GM19467 (cell line): ENCODE data around the gene DUX4.
"Not testable (repeated sequence)": the region's sequence is repeated elsewhere in the genome, so short reads cannot be mapped to it uniquely, and the experiment has no call there.

Experiments used
- ATAC-seq: cut with Tn5 transposase; IDR thresholded peaks from one replicate; pipeline ENCODE4 v1.9.1; 2021; ENCODE audit warnings: mild to moderate bottlenecking, moderate library complexity; ENCODE audit not compliant: unreplicated experiment

DUX4 gene

DNA sequence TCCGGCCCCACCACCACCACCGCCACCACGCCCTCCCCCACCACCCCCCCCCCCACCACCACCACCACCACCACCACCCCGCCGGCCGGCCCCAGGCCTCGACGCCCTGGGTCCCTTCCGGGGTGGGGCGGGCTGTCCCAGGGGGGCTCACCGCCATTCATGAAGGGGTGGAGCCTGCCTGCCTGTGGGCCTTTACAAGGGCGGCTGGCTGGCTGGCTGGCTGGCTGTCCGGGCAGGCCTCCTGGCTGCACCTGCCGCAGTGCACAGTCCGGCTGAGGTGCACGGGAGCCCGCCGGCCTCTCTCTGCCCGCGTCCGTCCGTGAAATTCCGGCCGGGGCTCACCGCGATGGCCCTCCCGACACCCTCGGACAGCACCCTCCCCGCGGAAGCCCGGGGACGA, at the start of gene DUX4:
Gene DUX4 (plus strand): TSS at position 347 of the 400 bp plus-strand sequence. CDS start 0 bp downstream, at position 347.
- ATAC-seq: not testable (repeated sequence)

DNA sequence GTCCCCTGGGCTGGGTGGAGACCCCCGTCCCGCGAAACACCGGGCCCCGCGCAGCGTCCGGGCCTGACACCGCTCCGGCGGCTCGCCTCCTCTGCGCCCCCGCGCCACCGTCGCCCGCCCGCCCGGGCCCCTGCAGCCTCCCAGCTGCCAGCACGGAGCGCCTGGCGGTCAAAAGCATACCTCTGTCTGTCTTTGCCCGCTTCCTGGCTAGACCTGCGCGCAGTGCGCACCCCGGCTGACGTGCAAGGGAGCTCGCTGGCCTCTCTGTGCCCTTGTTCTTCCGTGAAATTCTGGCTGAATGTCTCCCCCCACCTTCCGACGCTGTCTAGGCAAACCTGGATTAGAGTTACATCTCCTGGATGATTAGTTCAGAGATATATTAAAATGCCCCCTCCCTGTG, 1.9 kb downstream of the DUX4 start:
- ATAC-seq: not testable (repeated sequence)

DNA sequence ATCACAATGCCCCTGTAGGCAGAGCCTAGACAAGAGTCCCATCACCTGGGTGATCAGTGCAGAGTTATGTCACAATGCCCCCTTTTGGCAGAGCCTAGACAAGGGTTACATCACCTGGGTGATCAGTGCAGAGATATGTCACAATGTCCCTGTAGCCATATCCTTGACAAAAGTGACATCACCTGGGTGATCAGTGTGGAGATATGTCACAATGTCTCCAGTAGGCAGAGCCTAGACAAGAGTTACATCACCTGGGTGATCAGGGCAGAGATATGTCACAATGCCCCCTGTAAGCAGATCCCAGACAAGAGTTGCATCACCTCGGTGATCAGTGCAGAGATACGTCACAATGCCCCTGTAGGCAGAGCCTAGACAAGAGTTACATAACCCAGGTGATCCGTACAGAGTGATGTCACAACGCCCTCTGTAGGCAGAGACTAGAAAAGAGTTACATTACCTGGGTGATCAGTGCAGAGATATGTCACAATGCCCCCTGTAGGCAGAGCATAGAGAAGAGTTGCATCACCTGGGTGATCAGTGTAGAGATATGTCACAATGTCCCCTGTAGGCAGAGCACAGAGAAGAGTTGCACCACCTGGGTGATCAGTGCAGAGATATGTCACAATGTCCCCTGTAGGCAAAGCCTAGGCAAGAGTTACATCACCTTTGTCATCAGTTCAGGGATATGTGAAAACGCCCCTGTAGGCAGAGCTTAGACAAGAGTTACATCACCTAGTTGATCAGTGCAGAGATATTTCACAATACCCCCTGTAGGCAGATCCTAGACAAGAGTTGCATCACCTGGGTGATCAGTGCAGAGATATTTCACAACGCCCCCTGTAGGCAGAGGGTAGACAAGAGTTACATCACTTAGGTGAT, 4.4 kb downstream of the DUX4 start:
- not testable (repeated sequence) for ATAC-seq

DNA sequence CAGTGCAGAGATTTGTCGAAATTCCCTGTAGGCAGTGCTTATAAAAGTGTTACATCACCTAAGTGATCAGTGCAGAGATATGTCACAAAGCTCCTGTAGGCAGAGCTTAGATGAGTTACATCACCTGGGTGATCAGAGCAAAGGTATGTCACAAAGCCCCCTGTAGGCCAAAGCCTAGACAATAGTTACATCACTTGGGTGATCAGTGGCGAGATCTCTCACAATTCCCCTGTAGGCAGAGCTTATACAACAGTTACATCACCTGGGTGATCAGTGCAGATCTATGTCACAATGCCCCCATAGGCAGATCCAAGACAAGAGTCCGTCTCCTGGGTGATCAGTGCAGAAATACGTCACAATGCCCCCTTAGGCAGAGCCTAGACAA, 5.0 kb downstream of the DUX4 start:
- ATAC-seq: not testable (repeated sequence)

DNA sequence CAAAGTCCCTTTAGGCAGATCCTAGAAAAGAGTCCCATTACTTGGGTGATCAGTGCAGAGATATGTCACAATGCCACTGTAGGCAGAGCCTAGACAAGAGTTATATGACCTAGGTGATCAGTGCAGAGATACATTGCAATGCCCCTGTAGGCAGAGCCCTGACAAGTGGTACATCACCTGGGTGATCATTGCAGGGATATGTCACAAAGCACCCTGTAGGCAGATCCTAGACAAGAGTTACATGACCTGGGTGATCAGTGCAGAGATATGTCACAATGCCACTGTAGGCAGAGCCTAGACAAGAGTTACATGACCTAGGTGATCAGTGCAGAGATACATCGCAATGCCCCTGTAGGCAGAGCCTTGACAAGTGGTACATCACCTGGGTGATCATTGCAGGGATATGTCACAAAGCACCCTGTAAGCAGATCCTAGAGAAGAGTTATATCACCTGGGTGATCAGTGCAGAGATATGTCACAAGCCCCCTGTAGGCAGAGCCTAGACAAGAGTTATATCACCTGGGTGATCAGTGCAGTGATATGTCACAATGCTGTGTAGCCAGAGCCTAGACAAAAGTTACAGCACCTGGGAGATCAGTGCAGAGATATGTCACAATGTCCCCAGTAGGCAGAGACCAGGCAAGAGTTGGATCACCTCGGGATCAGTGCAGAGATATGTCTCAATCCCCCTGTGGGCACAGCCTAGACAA, 5.6 kb downstream of the DUX4 start:
- ATAC-seq: peak; percentile 54

DNA sequence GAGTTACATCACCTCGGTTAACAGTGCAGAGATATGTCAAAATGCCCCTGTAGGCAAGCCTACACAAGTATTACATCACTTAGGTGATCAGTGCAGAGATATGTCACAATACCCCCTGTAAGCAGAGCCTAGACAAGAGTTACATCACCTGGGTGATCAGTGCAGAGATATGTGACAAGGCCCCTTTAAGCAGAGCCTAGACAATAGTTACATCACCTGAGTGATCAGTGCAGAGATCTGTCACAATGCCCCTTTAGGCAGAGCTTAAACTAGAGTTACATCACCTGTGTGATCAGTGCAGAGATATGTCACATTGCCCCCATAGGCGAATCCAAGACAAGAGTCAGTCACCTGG, 6.1 kb downstream of the DUX4 start:
- peak; percentile 31 for ATAC-seq

DNA sequence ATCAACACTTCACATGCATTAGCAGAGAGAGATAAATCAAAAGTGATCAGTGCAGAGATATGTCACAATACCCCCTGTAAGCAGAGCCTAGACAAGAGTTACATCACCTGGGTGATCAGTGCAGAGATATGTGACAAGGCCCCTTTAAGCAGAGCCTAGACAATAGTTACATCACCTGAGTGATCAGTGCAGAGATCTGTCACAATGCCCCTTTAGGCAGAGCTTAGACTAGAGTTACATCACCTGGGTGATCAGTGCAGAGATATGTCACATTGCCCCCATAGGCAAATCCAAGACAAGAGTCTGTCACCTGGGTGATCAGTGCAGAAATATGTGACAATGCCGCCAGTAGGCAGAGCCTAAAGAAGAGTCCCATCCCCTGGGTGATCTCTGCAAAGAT, 7.4 kb downstream of the DUX4 start:
- ATAC-seq: not testable (repeated sequence)

DNA sequence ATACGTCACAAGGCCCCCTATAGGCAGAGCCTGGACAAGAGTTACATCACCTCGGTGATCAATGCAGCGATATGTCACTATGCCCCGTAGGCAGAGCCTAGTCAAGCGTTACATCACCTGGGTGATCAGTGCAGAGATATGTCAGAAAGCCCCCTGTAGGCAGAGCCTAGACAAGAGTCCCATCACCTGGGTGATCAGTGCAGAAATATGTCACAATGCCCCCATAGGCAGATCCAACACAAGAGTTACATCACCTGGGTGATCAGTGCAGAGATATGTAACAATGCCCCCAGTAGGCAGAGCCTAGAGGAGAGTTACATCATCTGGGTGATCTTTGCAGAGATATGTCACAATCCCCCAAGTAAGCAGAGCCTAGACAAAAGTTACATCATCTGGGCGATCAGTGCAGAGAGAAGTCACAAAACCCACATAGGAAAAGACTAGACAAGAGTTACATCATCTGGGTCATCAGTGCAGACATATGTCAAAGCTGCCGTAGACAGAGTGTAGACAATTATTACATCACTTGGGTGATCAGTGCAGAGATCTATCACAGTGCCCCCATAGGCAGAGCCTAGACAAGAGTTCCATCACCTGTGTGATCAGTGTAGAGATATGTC, 8.0 kb downstream of the DUX4 start:
- ATAC-seq: not testable (repeated sequence)

DNA sequence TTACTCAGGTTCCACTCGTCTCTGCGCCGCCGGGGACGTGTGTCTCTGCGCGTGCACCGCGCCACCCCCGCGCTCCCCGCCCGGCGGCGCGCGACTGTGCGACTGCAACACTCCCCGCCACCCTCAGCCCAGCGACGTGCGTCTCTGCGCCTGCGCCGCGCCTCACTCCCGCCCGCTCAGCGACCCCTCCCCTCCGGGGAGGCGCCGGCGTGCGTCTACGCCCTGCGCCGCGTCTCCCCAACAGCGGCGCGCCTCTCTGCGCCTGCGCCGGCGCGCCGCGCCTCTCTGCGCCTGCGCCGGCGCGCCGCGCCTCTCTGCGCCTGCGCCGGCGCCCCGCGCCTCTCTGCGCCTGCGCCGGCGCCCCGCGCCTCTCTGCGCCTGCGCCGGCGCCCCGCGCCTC, 29.9 kb downstream of the DUX4 start:
- not testable (repeated sequence) for ATAC-seq
